Melanocyte of skin (primary cell): Measurements from ENCODE around the gene PEAK3. TPM values are rescaled to one million over a fixed set of nuclear protein-coding genes. Genes with fewer than 3 reads are reported as not detected.

Source experiments
- small RNA-seq, 2 donors: library from RNA; depleted of rRNA; stranded (forward); fragments of <200 nt; gene quantifications; one replicate each; pipeline ENCODE3, GENCODE V24; 2012
- total RNA-seq, 2 donors: library from RNA; depleted of rRNA; stranded (reverse); fragments of >200 nt; gene quantifications; 2 replicates each; pipeline ENCODE4 v1.2.3, GENCODE V29; 2012

The PEAK3 gene
- total RNA-seq, result not detected

DNA sequence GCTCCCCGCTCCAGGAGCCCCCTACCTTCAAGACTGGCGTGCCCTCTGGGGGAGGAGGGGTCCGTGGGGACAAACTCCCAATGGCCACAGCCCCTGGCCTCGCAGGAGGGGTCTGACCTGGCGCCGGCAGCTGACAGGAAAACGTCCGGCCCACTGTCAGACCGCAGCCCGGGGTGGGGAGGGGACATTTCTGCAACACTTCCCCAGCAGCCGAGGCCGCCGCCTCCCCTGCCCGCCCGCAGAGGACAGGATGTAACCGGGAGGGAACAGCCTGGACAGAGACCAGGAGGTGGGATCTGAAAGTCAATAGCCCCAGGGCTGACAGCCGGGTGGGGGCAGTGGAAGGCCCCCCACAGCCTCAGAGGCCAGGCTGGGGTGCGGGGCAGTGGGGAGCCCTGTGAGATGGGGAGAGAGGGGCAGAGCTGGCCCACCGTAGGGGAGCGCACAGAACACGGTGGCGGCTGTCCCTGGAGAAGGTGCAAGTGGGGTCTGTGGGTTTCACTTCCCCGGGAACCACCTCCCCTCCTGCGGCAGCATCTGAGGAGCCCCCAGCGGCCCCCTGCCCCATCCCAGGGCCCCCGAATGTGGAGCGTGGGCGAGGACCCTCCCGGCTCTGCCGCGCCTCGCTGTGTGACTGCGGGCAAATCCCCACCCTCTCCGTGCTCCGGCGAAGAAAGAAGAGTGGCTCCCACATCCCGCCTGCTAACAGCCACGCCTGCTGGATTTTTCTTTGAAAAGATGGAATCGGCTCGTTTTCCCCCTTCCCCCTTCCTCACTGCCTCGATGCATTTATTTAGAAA lies at the start of gene PEAK3:
TSS of gene PEAK3 (minus strand) at position 114 of the 800 bp plus-strand sequence. CDS start 1,244 bp downstream, outside the sequence.

GRCh38 chr19:2328401-2329148 lies 46.6 kb upstream of the PEAK3 start, which contains the start of the genes LSM7 and SPPL2B:
LSM7 (minus strand) TSS chr19:2328586; CDS start chr19:2328566, 20 bp downstream.
SPPL2B (plus strand) TSS chr19:2328684; CDS start chr19:2328710, 26 bp downstream.

DNA sequence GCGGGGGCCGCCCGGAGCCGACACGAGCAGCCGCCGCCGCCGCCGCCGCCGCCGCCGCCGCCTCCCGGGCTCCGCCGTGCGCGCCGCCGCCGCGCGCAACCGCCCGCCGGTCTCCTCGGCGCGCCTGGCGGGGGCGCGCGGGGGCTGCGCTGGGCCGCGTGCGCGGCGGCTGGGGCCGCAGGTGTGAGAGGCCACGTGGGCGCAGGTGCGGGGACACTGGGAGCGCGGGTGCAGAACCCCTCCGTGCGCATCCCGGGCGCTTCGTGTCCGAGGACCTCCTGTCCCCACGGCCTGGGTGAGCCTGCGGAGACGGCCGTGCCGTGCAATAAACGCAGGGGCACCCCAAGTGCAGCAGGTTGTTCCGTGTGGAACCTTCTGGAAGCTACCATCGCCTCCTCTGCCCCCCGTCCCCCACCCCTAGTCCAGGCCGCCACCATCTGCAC lies 26.2 kb upstream of the PEAK3 start, which contains the start of gene LINGO3:
TSS of gene LINGO3 (minus strand) at position 41 of the 443 bp plus-strand sequence. CDS start 16,378 bp downstream, outside the sequence.

DNA sequence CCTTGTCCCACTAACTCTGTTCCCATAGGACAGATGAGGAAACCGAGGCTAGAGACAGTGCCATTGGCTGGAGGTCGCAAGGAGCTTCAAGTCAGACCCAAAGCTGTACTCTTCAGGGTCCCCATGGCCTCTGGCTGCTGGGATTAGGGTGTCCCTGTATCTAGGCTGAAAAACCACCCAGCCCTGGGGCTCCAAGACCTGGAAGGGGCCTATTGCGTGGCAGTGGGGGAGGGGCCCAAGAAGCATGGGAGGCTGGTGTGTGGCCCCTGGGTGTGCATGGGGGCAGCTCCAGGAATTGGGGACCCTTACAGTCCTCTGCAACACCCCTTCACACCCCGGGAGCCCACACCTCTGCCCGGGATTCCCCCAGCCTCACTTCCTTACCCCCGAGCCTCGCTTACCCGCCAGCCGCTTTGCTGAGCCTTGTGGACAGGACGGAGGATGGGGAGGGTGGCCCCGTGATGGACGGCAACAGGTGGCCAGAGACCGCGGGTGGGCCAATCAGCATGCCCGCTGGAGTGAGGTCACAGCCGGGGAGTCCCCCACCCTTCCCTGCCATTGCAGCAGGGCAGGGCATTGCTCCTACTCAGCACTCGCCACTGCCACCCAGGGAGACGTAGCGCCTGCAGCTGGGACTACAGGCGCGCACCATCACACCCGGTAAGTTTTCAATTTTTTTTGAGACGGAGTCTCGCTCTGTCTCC lies 25.8 kb downstream of the PEAK3 start, which contains the start of gene JSRP1:
TSS of gene JSRP1 (minus strand) at position 436 of the 704 bp plus-strand sequence. CDS start 1,103 bp downstream, outside the sequence.

DNA sequence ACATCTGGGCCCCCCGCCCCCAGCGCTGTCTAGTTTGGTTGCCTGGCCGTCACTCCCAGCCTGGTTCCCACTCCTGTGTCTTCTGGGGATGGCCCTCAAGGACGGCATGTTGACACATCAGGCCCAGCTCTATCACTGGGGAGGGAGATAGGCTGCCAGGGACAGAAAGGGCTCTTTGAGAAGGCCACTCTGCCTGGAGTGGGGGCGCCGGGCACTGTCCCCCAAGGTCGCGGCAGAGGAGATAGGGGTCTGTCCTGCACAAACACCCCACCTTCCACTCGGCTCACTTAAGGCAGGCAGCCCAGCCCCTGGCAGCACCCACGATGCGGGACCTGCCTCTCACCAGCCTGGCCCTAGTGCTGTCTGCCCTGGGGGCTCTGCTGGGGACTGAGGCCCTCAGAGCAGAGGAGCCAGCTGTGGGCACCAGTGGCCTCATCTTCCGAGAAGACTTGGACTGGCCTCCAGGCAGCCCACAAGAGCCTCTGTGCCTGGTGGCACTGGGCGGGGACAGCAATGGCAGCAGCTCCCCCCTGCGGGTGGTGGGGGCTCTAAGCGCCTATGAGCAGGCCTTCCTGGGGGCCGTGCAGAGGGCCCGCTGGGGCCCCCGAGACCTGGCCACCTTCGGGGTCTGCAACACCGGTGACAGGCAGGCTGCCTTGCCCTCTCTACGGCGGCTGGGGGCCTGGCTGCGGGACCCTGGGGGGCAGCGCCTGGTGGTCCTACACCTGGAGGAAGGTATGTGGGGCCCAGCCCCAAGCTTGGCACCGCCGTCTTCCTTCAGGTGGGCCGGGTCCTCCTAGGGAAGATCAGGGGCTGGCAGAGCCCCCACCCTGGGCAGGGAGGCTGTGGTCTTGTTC lies 32.7 kb downstream of the PEAK3 start, which contains the start of gene AMH:
TSS of gene AMH (plus strand) at position 314 of the 857 bp plus-strand sequence. CDS start at position 324, 10 bp downstream.

DNA sequence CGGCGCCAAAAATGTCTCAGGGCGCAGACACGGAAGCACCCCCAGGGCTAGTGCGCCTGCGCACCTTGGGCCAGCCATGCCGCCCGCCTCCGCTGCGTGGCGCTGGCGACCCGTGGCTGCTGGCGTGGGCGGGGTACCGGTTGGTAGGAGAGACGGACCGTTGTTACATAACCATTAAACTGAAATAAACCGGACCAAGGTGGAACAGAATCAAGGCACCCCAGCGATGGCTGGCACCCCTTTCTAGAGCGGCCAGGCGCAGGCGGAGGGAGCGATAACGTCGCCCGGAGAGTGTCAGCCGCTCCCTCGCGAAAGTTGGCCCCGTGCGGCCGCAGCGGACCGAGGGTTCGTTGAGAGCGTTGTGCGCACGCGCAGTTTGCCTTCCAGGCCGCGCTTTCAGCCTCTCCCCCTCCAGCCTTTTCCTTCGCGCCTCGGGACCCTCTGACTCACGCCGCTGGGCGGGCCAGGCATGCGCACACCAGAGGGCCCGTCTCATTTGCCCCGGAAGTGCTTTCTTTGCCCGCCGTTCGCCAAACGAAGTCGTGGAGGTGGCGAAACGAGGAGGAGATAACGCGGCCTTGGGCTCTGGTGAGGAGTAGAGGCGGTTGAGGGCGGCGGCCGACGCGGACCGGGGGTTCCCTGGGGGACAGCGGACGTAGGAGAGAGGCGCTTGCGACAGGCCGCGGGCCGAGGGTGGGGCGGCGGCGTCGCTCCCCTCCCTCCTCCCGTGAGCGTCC lies 45.5 kb downstream of the PEAK3 start, which contains the start of the genes PLEKHJ1 and SF3A2:
TSS of gene PLEKHJ1 (minus strand) at position 16 of the 737 bp plus-strand sequence. CDS start 81 bp downstream, outside the sequence.
TSS of gene SF3A2 (plus strand) at position 511 of the 737 bp plus-strand sequence. CDS start 6,595 bp downstream, outside the sequence.

Small RNA genes lying within 50 kb of the gene (small RNA-seq; reads per million reads assigned to genes)
- gene MIR1227, result 0 reads per million in 2 donors

Other genes with a start within 250 kb of the PEAK3 start
- 10 to 100 TPM; 40.6 to 42.3 TPM for gene MKNK2, start 230.9 kb downstream of the PEAK3 start, total RNA-seq
- 10 to 100 TPM; 16.2 to 22.3 TPM for gene MOB3A, start 185.8 kb downstream of the PEAK3 start, total RNA-seq
- under 1 TPM in 1 of 2 donors, not detected in 1; 0.69 TPM for gene IZUMO4, start 185.3 kb downstream of the PEAK3 start, total RNA-seq
- 100 to 1,000 TPM; 114 to 163 TPM for gene AP3D1, start 130.6 kb downstream of the PEAK3 start, total RNA-seq
- gene DOT1L, start 118.2 kb downstream of the PEAK3 start, total RNA-seq, result 1 to 10 TPM; 5.2 to 8.0 TPM
- gene PLEKHJ1, start 45.8 kb downstream of the PEAK3 start, total RNA-seq, result 10 to 100 TPM; 29.3 to 46.0 TPM
- 10 to 100 TPM; 19.3 to 42.3 TPM for gene SF3A2, start 45.4 kb downstream of the PEAK3 start, total RNA-seq
- under 1 TPM; 0.33 to 0.34 TPM for gene AMH, start 32.9 kb downstream of the PEAK3 start, total RNA-seq
- gene JSRP1, start 25.8 kb downstream of the PEAK3 start, total RNA-seq, result not detected
- under 1 TPM in 1 of 2 donors, not detected in 1; under 0.01 TPM for gene LINGO3, start 26.0 kb upstream of the PEAK3 start, total RNA-seq
- gene LSM7, start 46.4 kb upstream of the PEAK3 start, total RNA-seq, result 100 to 1,000 TPM in 1 of 2 donors, 10 to 100 TPM in 1; 69.9 to 128 TPM
- gene SPPL2B, start 46.5 kb upstream of the PEAK3 start, total RNA-seq, result 10 to 100 TPM; 22.0 to 22.4 TPM
- gene TMPRSS9, start 78.1 kb upstream of the PEAK3 start, total RNA-seq, result not detected
- gene TIMM13, start 145.4 kb upstream of the PEAK3 start, total RNA-seq, result 10 to 100 TPM; 26.5 to 45.0 TPM
- 10 to 100 TPM; 18.9 to 75.6 TPM for gene LMNB2, start 174.8 kb upstream of the PEAK3 start, total RNA-seq
- gene GADD45B, start 194.0 kb upstream of the PEAK3 start, total RNA-seq, result 10 to 100 TPM in 1 of 2 donors, 1 to 10 TPM in 1; 8.3 to 11.4 TPM